OCI-LY1 (cell line): ENCODE data around the gene DHX38.

Experiments
- EZH2 ChIP-seq: fragments of 200-600 bp; sonication (generic), shearing (Covaris generic); IDR thresholded peaks from 2 replicates; pipeline ENCODE4 v1.8.0; 2017; ENCODE audit warnings: borderline replicate concordance, mixed run types, mild to moderate bottlenecking, antibody characterized with exemption, low read length, moderate library complexity, mixed read lengths
- TF ChIP-seq, protein P1 (sequence below): fragments of 200-600 bp; sonication (generic), shearing (Covaris generic); IDR thresholded peaks from 2 replicates; pipeline ENCODE4 v1.5.1; 2017; ENCODE audit warnings: mild to moderate bottlenecking, antibody characterized with exemption, low read length, moderate library complexity, mixed read lengths

DNA sequence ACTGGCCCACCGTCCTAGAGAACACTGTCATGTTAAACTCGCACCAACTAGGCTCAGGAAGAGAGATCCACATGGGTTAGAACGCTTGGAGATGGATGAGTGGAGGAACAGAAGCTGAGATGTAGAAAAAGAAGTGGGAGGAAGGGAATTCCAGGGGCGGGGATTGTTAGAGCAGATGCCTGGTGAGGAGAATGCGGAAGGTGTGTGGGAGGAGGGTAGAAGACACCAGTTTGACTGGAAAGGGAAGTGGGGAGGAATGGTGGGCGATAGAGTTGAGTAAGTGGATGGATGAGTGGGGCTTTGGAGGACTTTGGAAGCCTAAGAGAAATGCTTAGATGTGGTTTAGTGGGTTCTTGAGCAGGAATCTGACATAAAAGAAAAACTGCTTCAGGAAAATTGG, 37.4 kb downstream of the DHX38 start:
- TF ChIP-seq, protein P1, sequence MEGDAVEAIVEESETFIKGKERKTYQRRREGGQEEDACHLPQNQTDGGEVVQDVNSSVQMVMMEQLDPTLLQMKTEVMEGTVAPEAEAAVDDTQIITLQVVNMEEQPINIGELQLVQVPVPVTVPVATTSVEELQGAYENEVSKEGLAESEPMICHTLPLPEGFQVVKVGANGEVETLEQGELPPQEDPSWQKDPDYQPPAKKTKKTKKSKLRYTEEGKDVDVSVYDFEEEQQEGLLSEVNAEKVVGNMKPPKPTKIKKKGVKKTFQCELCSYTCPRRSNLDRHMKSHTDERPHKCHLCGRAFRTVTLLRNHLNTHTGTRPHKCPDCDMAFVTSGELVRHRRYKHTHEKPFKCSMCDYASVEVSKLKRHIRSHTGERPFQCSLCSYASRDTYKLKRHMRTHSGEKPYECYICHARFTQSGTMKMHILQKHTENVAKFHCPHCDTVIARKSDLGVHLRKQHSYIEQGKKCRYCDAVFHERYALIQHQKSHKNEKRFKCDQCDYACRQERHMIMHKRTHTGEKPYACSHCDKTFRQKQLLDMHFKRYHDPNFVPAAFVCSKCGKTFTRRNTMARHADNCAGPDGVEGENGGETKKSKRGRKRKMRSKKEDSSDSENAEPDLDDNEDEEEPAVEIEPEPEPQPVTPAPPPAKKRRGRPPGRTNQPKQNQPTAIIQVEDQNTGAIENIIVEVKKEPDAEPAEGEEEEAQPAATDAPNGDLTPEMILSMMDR, result no peak
- TF ChIP-seq EZH2, result no peak
